CD4-positive, alpha-beta T cell treated with Interleukin-2 at 100 ng/mL for 4 hours (primary cell): ENCODE data around the gene POU6F2.
"Not testable (repeated sequence)": the region's sequence is repeated elsewhere in the genome, so short reads cannot be mapped to it uniquely, and the experiment has no call there.

ENCODE experiments used
- DNase-seq: peaks from one replicate; pipeline ENCODE4 v3.0.0-alpha.2; 2020; ENCODE audit warnings: low spot score

POU6F2 gene

GRCh38 chr7:38992203-38992602 lies 14.5 kb downstream of the POU6F2 start:
- DNase-seq: no peak

GRCh38 chr7:39001595-39001994 lies 23.9 kb downstream of the POU6F2 start:
- no peak for DNase-seq

GRCh38 chr7:39002755-39003154 lies 25.0 kb downstream of the POU6F2 start:
- no peak for DNase-seq

GRCh38 chr7:39005036-39005435 lies 27.3 kb downstream of the POU6F2 start:
- no peak for DNase-seq

GRCh38 chr7:39005461-39005860 lies 27.8 kb downstream of the POU6F2 start:
- no peak for DNase-seq

- not testable (repeated sequence) for DNase-seq
Measured at GRCh38 chr7:39013049-39013939, 35.6 kb downstream of the POU6F2 start.

GRCh38 chr7:39016609-39017008 lies 38.9 kb downstream of the POU6F2 start:
- no peak for DNase-seq

GRCh38 chr7:39017369-39017915 lies 39.7 kb downstream of the POU6F2 start:
- DNase-seq: no peak

GRCh38 chr7:39022796-39023195 lies 45.1 kb downstream of the POU6F2 start:
- DNase-seq: no peak

GRCh38 chr7:39027491-39027890 lies 49.8 kb downstream of the POU6F2 start:
- no peak for DNase-seq

GRCh38 chr7:39033885-39034624 lies 56.3 kb downstream of the POU6F2 start:
- no peak for DNase-seq

- DNase-seq: no peak
Measured at GRCh38 chr7:39035156-39035555, 57.4 kb downstream of the POU6F2 start.

- no peak for DNase-seq
Measured at GRCh38 chr7:39035903-39036302, 58.2 kb downstream of the POU6F2 start.

GRCh38 chr7:39042670-39043069 lies 65.0 kb downstream of the POU6F2 start:
- no peak for DNase-seq

GRCh38 chr7:39043531-39043930 lies 65.8 kb downstream of the POU6F2 start:
- no peak for DNase-seq

GRCh38 chr7:39044489-39044888 lies 66.8 kb downstream of the POU6F2 start:
- no peak for DNase-seq

- DNase-seq: no peak
Measured at GRCh38 chr7:39045231-39045630, 67.5 kb downstream of the POU6F2 start.

GRCh38 chr7:39051279-39051678 lies 73.6 kb downstream of the POU6F2 start:
- DNase-seq: no peak

- no peak for DNase-seq
Measured at GRCh38 chr7:39051707-39052106, 74.0 kb downstream of the POU6F2 start.

- no peak for DNase-seq
Measured at GRCh38 chr7:39054731-39055130, 77.0 kb downstream of the POU6F2 start.

GRCh38 chr7:39056153-39056552 lies 78.4 kb downstream of the POU6F2 start:
- DNase-seq: no peak

GRCh38 chr7:39062811-39063210 lies 85.1 kb downstream of the POU6F2 start:
- no peak for DNase-seq

- DNase-seq: no peak
Measured at GRCh38 chr7:39069031-39069430, 91.3 kb downstream of the POU6F2 start.
